GM18870 (cell line): ENCODE measurements around the gene PRPF31.

ENCODE experiments used
- ATAC-seq: cut with Tn5 transposase; IDR thresholded peaks from one replicate; pipeline ENCODE4 v1.9.1; 2021; ENCODE audit warnings: moderate library complexity; ENCODE audit not compliant: unreplicated experiment

PRPF31 gene

GRCh38 chr19:54106716-54107115, 8.8 kb upstream of the PRPF31 start:
- ATAC-seq = no peak

GRCh38 chr19:54107876-54108490, 7.6 kb upstream of the PRPF31 start:
- ATAC-seq = no peak

GRCh38 chr19:54108496-54108895, 7.1 kb upstream of the PRPF31 start:
- no peak for ATAC-seq

GRCh38 chr19:54109651-54110050, 5.9 kb upstream of the PRPF31 start:
- no peak for ATAC-seq

GRCh38 chr19:54114340-54115108, 1.0 kb upstream of the PRPF31 start:
- no peak for ATAC-seq

GRCh38 chr19:54121259-54121658, 5.7 kb downstream of the PRPF31 start:
- ATAC-seq = no peak

GRCh38 chr19:54123682-54124081, 8.1 kb downstream of the PRPF31 start:
- ATAC-seq = no peak

- no peak for ATAC-seq
Measured at GRCh38 chr19:54124393-54124792, 8.8 kb downstream of the PRPF31 start.

GRCh38 chr19:54125713-54126112, 10.2 kb downstream of the PRPF31 start:
- no peak for ATAC-seq

GRCh38 chr19:54127688-54128440, 12.3 kb downstream of the PRPF31 start:
- no peak for ATAC-seq

- ATAC-seq = no peak
Measured at GRCh38 chr19:54128441-54128725, 12.8 kb downstream of the PRPF31 start.

GRCh38 chr19:54128796-54129616, 13.5 kb downstream of the PRPF31 start:
- ATAC-seq = no peak

- no peak for ATAC-seq
Measured at GRCh38 chr19:54129617-54129996, 14.1 kb downstream of the PRPF31 start.

- no peak for ATAC-seq
Measured at GRCh38 chr19:54133312-54133956, 17.9 kb downstream of the PRPF31 start.

- no peak for ATAC-seq
Measured at GRCh38 chr19:54133957-54134590, 18.5 kb downstream of the PRPF31 start.

- no peak for ATAC-seq
Measured at GRCh38 chr19:54136086-54136863, 20.7 kb downstream of the PRPF31 start.

- ATAC-seq = peak; percentile 80
Measured at GRCh38 chr19:54136864-54137698, 21.5 kb downstream of the PRPF31 start.

GRCh38 chr19:54137699-54138488, 22.3 kb downstream of the PRPF31 start, which contains the start of gene CNOT3:
TSS of gene CNOT3 (plus strand) at chr19:54137762. CDS start at chr19:54142979, 5,217 bp downstream.
- ATAC-seq = no peak
